GM21423 (cell line): ENCODE data around the gene CIITA.

Source experiments
- ATAC-seq: cut with Tn5 transposase; IDR thresholded peaks from one replicate; pipeline ENCODE4 v1.9.1; 2021; ENCODE audit warnings: mild to moderate bottlenecking, moderate library complexity; ENCODE audit not compliant: unreplicated experiment

CIITA gene

GRCh38 chr16:10979717-10980601, 103.0 kb downstream of the CIITA start:
- ATAC-seq, result no peak

GRCh38 chr16:10980813-10981212, 103.8 kb downstream of the CIITA start:
- no peak for ATAC-seq

- ATAC-seq, result peak; percentile 70
These were observed 104.8 kb downstream of the CIITA start for GRCh38 chr16:10981697-10982216.

GRCh38 chr16:10982465-10983150, 105.6 kb downstream of the CIITA start:
- ATAC-seq, result peak; percentile 46

- peak; percentile 11 for ATAC-seq
These were observed 106.2 kb downstream of the CIITA start for GRCh38 chr16:10983159-10983558.

GRCh38 chr16:10984509-10984908, 107.5 kb downstream of the CIITA start:
- no peak for ATAC-seq
